H1 (cell line): ENCODE measurements around the gene GSX1. TPM values are rescaled to one million over a fixed set of nuclear protein-coding genes. Genes with fewer than 3 reads are reported as not detected.

Experiments used
- CTCF ChIA-PET: fragments of 300-600 bp; sonication (Branson Sonifier 250); formaldehyde crosslinking; loops from one replicate; lab custom pipeline; 2021; ENCODE audit not compliant: partially characterized antibody; lab: Charles Lee
- POLR2A ChIA-PET: fragments of 300-600 bp; sonication (Branson Sonifier 250); formaldehyde crosslinking; loops from one replicate; lab custom pipeline; 2021; ENCODE audit warnings: inconsistent platforms; ENCODE audit not compliant: partially characterized antibody; lab: Charles Lee
- DNase-seq, 2 experiments: peaks; one replicate each; pipeline versions ENCODE4 v3.0.0 to v3.0.0-alpha.2; 2010 to 2022; ENCODE audit warnings: low spot score in 2 of 2, low read depth in 1 of 2, mixed read lengths in 1 of 2
- FAIRE-seq: peaks from 2 replicates; lab custom pipeline; 2011; peaks lifted over from hg19 to GRCh38; lab: Jason Lieb, UNC
- H2AFZ ChIP-seq: 2 replicates; pipeline ENCODE4 v1.8.1; 2012; ENCODE audit warnings: low read length, inconsistent platforms
- H2AK5ac ChIP-seq: 2 replicates; pipeline ENCODE4 v1.6.1; 2013; ENCODE audit warnings: low read depth, low read length
- H2BK120ac ChIP-seq: replicated peaks from 2 replicates; pipeline ENCODE3; 2013; ENCODE audit warnings: low read depth, low read length, inconsistent platforms
- H2BK12ac ChIP-seq: 2 replicates; pipeline ENCODE4 v1.6.1; 2013; ENCODE audit warnings: low read depth, low read length
- H2BK15ac ChIP-seq: 2 replicates; pipeline ENCODE4 v1.6.1; 2013; ENCODE audit warnings: low read length
- H2BK20ac ChIP-seq: 2 replicates; pipeline ENCODE4 v1.6.1; 2013; ENCODE audit warnings: low read length
- H2BK5ac ChIP-seq: 2 replicates; pipeline ENCODE4 v1.6.1; 2013; ENCODE audit warnings: low read depth, low read length
- H3K14ac ChIP-seq: 2 replicates; pipeline ENCODE4 v1.6.1; 2013; ENCODE audit warnings: inconsistent platforms; ENCODE audit not compliant: insufficient read length
- H3K18ac ChIP-seq: 2 replicates; pipeline ENCODE4 v1.6.1; 2013; ENCODE audit warnings: low read length; ENCODE audit errors: extremely low read depth
- H3K23ac ChIP-seq: 2 replicates; pipeline ENCODE4 v1.6.1; 2013; ENCODE audit warnings: inconsistent platforms; ENCODE audit not compliant: insufficient read length
- H3K23me2 ChIP-seq: 2 replicates; pipeline ENCODE4 v1.6.1; 2013; ENCODE audit warnings: low read depth, low read length
- H3K27ac ChIP-seq: 2 replicates; pipeline ENCODE4 v1.6.1; 2011; ENCODE audit warnings: low read depth, low read length, inconsistent platforms
- H3K27me3 ChIP-seq, 4 experiments: replicated peaks in 1 of 4; 1 replicate in 1 of 4; 2 replicates in 3 of 4; pipeline versions ENCODE4 v1.6.1 to v1.8.1; 2011 to 2013; ENCODE audit warnings: low read length in 3 of 4, mild to moderate bottlenecking in 3 of 4, inconsistent platforms in 2 of 4, mixed read lengths in 2 of 4, moderate library complexity in 1 of 4; ENCODE audit not compliant: control insufficient read depth in 3 of 4, insufficient read depth in 3 of 4; ENCODE audit errors: extremely low read depth in 1 of 4
- H3K36me3 ChIP-seq, 4 experiments: 2 replicates each; pipeline versions ENCODE4 v1.6.1 to v1.8.1; 2011 to 2013; ENCODE audit warnings: mild to moderate bottlenecking in 4 of 4, low read length in 3 of 4, moderate library complexity in 2 of 4, control low read depth in 1 of 4, inconsistent platforms in 1 of 4; ENCODE audit not compliant: insufficient read depth in 4 of 4, control insufficient read depth in 2 of 4
- H3K4ac ChIP-seq: replicated peaks from 2 replicates; pipeline ENCODE3; 2013; ENCODE audit warnings: low read length, low read depth, mixed read lengths, inconsistent platforms; ENCODE audit not compliant: insufficient read length
- H3K4me1 ChIP-seq, 4 experiments: replicated peaks in 1 of 4; 1 replicate in 1 of 4; 2 replicates in 3 of 4; pipeline versions ENCODE4 v1.6.1 to v1.8.1; 2011 to 2013; ENCODE audit warnings: low read length in 3 of 4, inconsistent platforms in 2 of 4, mixed read lengths in 1 of 4; ENCODE audit not compliant: insufficient read depth in 4 of 4, control insufficient read depth in 3 of 4
- H3K4me2 ChIP-seq, 2 experiments: 2 replicates each; pipeline versions ENCODE4 v1.6.1 to v1.8.1; 2011 to 2013; ENCODE audit warnings: low read depth in 2 of 2, low read length in 2 of 2, control low read depth in 1 of 2, inconsistent platforms in 1 of 2, mild to moderate bottlenecking in 1 of 2; ENCODE audit not compliant: insufficient read depth in 1 of 2
- H3K4me3 ChIP-seq, 4 experiments: fragments of 200-600, 300-600 bp in 1 of 4; sonication (generic), shearing (Covaris generic), sonication (Bioruptor Twin) in 1 of 4; 2 replicates each; pipeline versions ENCODE4 v1.5.1 to v1.8.1; 2011 to 2016; ENCODE audit warnings: low read length in 4 of 4, low read depth in 3 of 4, control low read depth in 2 of 4, inconsistent platforms in 2 of 4, mild to moderate bottlenecking in 2 of 4, mixed read lengths in 1 of 4, moderate library complexity in 1 of 4; ENCODE audit not compliant: insufficient read depth in 2 of 4; ENCODE audit errors: extremely low read depth in 1 of 4
- H3K56ac ChIP-seq: replicated peaks from 2 replicates; pipeline ENCODE3; 2013; ENCODE audit warnings: low read depth, mild to moderate bottlenecking, mixed read lengths, low read length, inconsistent platforms; ENCODE audit not compliant: insufficient read length
- H3K79me1 ChIP-seq: 2 replicates; pipeline ENCODE4 v1.6.1; 2013; ENCODE audit warnings: low read depth, low read length, control low read depth
- H3K79me2 ChIP-seq, 2 experiments: 2 replicates each; pipeline versions ENCODE4 v1.6.1 to v1.8.1; 2012 to 2013; ENCODE audit warnings: low read length in 2 of 2, mild to moderate bottlenecking in 2 of 2, inconsistent platforms in 1 of 2; ENCODE audit not compliant: insufficient read depth in 2 of 2, control insufficient read depth in 1 of 2
- H3K9ac ChIP-seq, 4 experiments: replicated peaks in 1 of 4; 1 replicate in 1 of 4; 2 replicates in 3 of 4; pipeline versions ENCODE4 v1.6.1 to v1.8.1; 2011 to 2013; ENCODE audit warnings: low read depth in 3 of 4, low read length in 3 of 4, control low read depth in 2 of 4, mild to moderate bottlenecking in 2 of 4, moderate library complexity in 2 of 4, inconsistent platforms in 1 of 4; ENCODE audit errors: extremely low read depth in 1 of 4
- H3K9me3 ChIP-seq, 2 experiments: 2 replicates each; pipeline versions ENCODE4 v1.6.1 to v1.8.1; 2012 to 2013; ENCODE audit warnings: mild to moderate bottlenecking in 2 of 2, moderate library complexity in 2 of 2, control low read depth in 1 of 2, inconsistent platforms in 1 of 2, low read depth in 1 of 2, low read length in 1 of 2, mixed read lengths in 1 of 2; ENCODE audit not compliant: insufficient read depth in 2 of 2
- H4K20me1 ChIP-seq, 2 experiments: replicated peaks in 1 of 2; 2 replicates each; pipeline versions ENCODE3 to v1.8.1; 2011 to 2013; ENCODE audit warnings: inconsistent platforms in 2 of 2, low read length in 2 of 2, mild to moderate bottlenecking in 1 of 2; ENCODE audit not compliant: insufficient read depth in 2 of 2, control insufficient read depth in 1 of 2
- H4K5ac ChIP-seq: 2 replicates; pipeline ENCODE4 v1.6.1; 2013; ENCODE audit warnings: low read length, low read depth, mixed read lengths, inconsistent platforms; ENCODE audit not compliant: insufficient read length
- H4K8ac ChIP-seq: 2 replicates; pipeline ENCODE4 v1.8.0; 2013; ENCODE audit warnings: mild to moderate bottlenecking, moderate library complexity, low read length, inconsistent platforms; ENCODE audit not compliant: insufficient read depth; ENCODE audit errors: extremely low read depth
- H4K91ac ChIP-seq: replicated peaks from 2 replicates; pipeline ENCODE3; 2013; ENCODE audit warnings: low read length, mixed read lengths, inconsistent platforms; ENCODE audit not compliant: insufficient read length
- GTF2F1 ChIP-seq: IDR thresholded peaks from 2 replicates; pipeline ENCODE4 v1.6.1; 2012; ENCODE audit warnings: low read depth, low read length, improper control_type of control experiment, borderline replicate concordance
- RAD21 ChIP-seq, 2 experiments: IDR thresholded peaks in 1 of 2; conservative IDR thresholded peaks in 1 of 2; 2 replicates each; pipeline ENCODE4 v1.6.1; 2011; ENCODE audit warnings: low read depth in 2 of 2, low read length in 2 of 2, improper control_type of control experiment in 1 of 2, inconsistent platforms in 1 of 2, mild to moderate bottlenecking in 1 of 2, moderate library complexity in 1 of 2
- WGBS, 2 experiments: shearing (Covaris generic) in 1 of 2; methylation state at CpG; one replicate each; pipeline versions ENCODE4 v1.1.6 to v1.1.7; 2013 to 2015; ENCODE audit warnings: low lambda C conversion rate in 2 of 2, mixed read lengths in 2 of 2, inconsistent platforms in 1 of 2, low coverage in 1 of 2, missing lambda C conversion rate in 1 of 2; ENCODE audit not compliant: insufficient replicate concordance in 2 of 2, insufficient coverage in 1 of 2, insufficient read length in 1 of 2; ENCODE audit errors: extremely low coverage in 1 of 2, missing lambda C conversion rate in 1 of 2; 5-methylcytosine and 5-hydroxymethylcytosine counted together
- polyA plus RNA-seq, 7 experiments: library from polyadenylated mRNA; depleted of rRNA in 3 of 7; stranded (reverse) in 5 of 7; unstranded in 2 of 7; fragments of >200 nt in 5 of 7; fragments of 200-250 nt in 2 of 7; gene quantifications; 1 replicate in 5 of 7; 2 replicates in 1 of 7; 4 replicates in 1 of 7; pipeline versions ENCODE4 v1.2.1 to v1.2.3, GENCODE V29; 2011 to 2013; ENCODE audit warnings: missing spikeins in 2 of 7, mixed read lengths in 2 of 7
- total RNA-seq: library from RNA; stranded (reverse); fragmentation: NEBNext Ultra II Directional; extraction: Animal tissue kit (Norgen Biotek cat#: 25700); gene quantifications from 2 replicates; pipeline ENCODE4 v1.2.1, GENCODE V29; 2021

Gene GSX1
- total and polyA plus RNA-seq, 2 of the 8 experiments (the other 6 are each of a cell fraction or from before 2014, with no cell fraction given): not detected

DNA sequence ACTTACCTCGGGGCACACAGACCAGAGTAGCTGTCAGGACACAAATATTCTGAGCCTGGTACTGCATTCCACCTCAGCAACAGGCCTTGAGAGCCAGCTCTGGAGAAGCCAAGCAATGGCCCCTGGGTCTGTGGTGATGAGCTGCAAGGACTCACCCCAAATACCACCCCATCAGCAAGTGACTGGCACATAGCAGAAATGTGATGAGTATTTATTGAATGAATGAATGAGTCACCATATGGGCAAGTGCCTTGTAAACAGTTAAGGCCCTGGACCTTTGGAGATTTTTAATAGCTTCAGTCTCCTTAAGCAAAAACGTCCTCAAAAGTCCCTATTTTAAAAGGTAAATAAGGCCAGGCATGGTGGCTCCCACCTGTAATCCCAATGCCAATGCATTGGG, 18.2 kb downstream of the GSX1 start:
- 86% methylated on average over 2 of the region's 2 CpGs; no CpG with 5 or more reads in 1 of the 2 experiments for WGBS, 2 experiments
- H4K20me1 ChIP-seq: peaks cover 0 to 2% of the 10 kb centered on the region in 2 experiments
- H3K4me3 ChIP-seq: no peak overlapping the region
- H3K4me1 ChIP-seq: peaks cover 5 to 14% (median 10%) of the 10 kb centered on the region in 4 experiments
- no peak overlapping the region for H3K23ac ChIP-seq
- no peak overlapping the region for H4K91ac ChIP-seq
- no peak overlapping the region for H3K27ac ChIP-seq
- no peak overlapping the region for H2AFZ ChIP-seq
- H3K14ac ChIP-seq: no peak overlapping the region
- no peak overlapping the region for H2BK20ac ChIP-seq
- no peak overlapping the region for H4K5ac ChIP-seq
- H2BK120ac ChIP-seq: no peak overlapping the region
- no peak overlapping the region for H3K9ac ChIP-seq
- H3K56ac ChIP-seq: no peak overlapping the region
- H4K8ac ChIP-seq: no peak overlapping the region
- no peak for DNase-seq
- H2AK5ac ChIP-seq: no peak overlapping the region
- H3K4me2 ChIP-seq: no peak overlapping the region
- CTCF ChIA-PET: interaction anchor here (0.7 to 23.4 kb wide), 6 partner anchors 9 to 144 kb away, joined by 3 to 345 read pairs (median 3); no protein-coding TSS in a partner anchor
- POLR2A ChIA-PET: no interaction called here
- no peak overlapping the region for H3K18ac ChIP-seq
- no peak for FAIRE-seq
- H3K36me3 ChIP-seq: no peaks in the 10 kb centered on the region
- no peak overlapping the region for H2BK5ac ChIP-seq
- no peaks in the 10 kb centered on the region for H3K23me2 ChIP-seq
- peaks cover 0 to 38% (median 15%) of the 10 kb centered on the region in 4 experiments; a peak in 4 of 7 replicates for H3K27me3 ChIP-seq
- H2BK15ac ChIP-seq: no peak overlapping the region
- H2BK12ac ChIP-seq: no peak overlapping the region
- H3K79me2 ChIP-seq: no peaks in the 10 kb centered on the region
- TF ChIP-seq RAD21 (IDR thresholded peaks at IDR 0.05 in 1 of 2, conservative IDR thresholded peaks at IDR 0.05 in 1 of 2; ENCODE audit: low read depth in 2 of 2, low read length in 2 of 2): no peak
- TF ChIP-seq GTF2F1: no peak
- no peaks in the 10 kb centered on the region for H3K79me1 ChIP-seq
- H3K4ac ChIP-seq: no peak overlapping the region
- H3K9me3 ChIP-seq: no peaks in the 10 kb centered on the region
